B cell (primary cell): ENCODE data around the gene TGFBR3. TPM values are rescaled to one million over a fixed set of nuclear protein-coding genes. Genes with fewer than 3 reads are reported as not detected.

Experiments
- ATAC-seq: fragments of 200-7000 bp; cut with Tn5 transposase; one replicate; pipeline ENCODE4 v1.10.0; 2021; ENCODE audit warnings: low read depth, mild to moderate bottlenecking, moderate number of reproducible peaks, moderate library complexity
- CTCF ChIA-PET: fragments of 350-600 bp; sonication (Branson Sonifier 250); formaldehyde crosslinking; loops from one replicate; lab custom pipeline; 2021; ENCODE audit warnings: antibody characterized with exemption, inconsistent platforms; lab: Charles Lee
- POLR2A ChIA-PET: fragments of 350-600 bp; sonication (Branson Sonifier 250); formaldehyde crosslinking; loops from one replicate; lab custom pipeline; 2021; ENCODE audit warnings: antibody characterized with exemption; lab: Charles Lee
- DNase-seq: peaks from one replicate; pipeline ENCODE4 v3.0.0; 2013
- H2AFZ ChIP-seq: 2 replicates; pipeline ENCODE4 v1.6.1; 2012; ENCODE audit warnings: mild to moderate bottlenecking, low read depth, low read length; ENCODE audit not compliant: insufficient read depth, poor library complexity, severe bottlenecking
- H3K27ac ChIP-seq, 2 donors: 1 replicate in 1 of 2; 2 replicates in 1 of 2; pipeline ENCODE4 v1.5.1; 2012 to 2013; ENCODE audit warnings: low read length in 2 of 2, mild to moderate bottlenecking in 2 of 2, moderate library complexity in 1 of 2
- H3K27me3 ChIP-seq, 4 experiments: fragments of 200-600 bp in 1 of 4; sonication (generic) in 1 of 4; replicated peaks in 1 of 4; 1 replicate in 2 of 4; 2 replicates in 2 of 4; pipeline versions ENCODE4 v1.6.1 to v1.7.0; 2013 to 2016; ENCODE audit warnings: low read length in 3 of 4, mild to moderate bottlenecking in 2 of 4, mixed read lengths in 1 of 4, moderate library complexity in 1 of 4; ENCODE audit not compliant: insufficient read depth in 4 of 4, control insufficient read depth in 3 of 4; ENCODE audit errors: control extremely low read depth in 1 of 4
- H3K36me3 ChIP-seq, 2 experiments: replicated peaks in 1 of 2; 1 replicate in 1 of 2; 2 replicates in 1 of 2; pipeline versions ENCODE4 v1.6.1 to v1.7.1; 2013; ENCODE audit warnings: low read length in 1 of 2; ENCODE audit not compliant: insufficient read depth in 2 of 2, control insufficient read depth in 1 of 2; ENCODE audit errors: control extremely low read depth in 1 of 2, extremely low read depth in 1 of 2
- H3K4me1 ChIP-seq, 2 donors: fragments of 200-600 bp in 1 of 2; sonication (generic) in 1 of 2; 1 replicate in 1 of 2; 2 replicates in 1 of 2; pipeline versions ENCODE4 v1.5.1 to v1.6.1; 2013 to 2017; ENCODE audit warnings: low read length in 2 of 2; ENCODE audit not compliant: control insufficient read depth in 2 of 2, insufficient read depth in 2 of 2
- H3K4me2 ChIP-seq: replicated peaks from 2 replicates; pipeline ENCODE3; 2012; ENCODE audit warnings: mild to moderate bottlenecking, low read depth, low read length; ENCODE audit not compliant: poor library complexity, severe bottlenecking
- H3K4me3 ChIP-seq, 5 experiments: fragments of 200-600 bp in 1 of 5; sonication (generic) in 1 of 5; 1 replicate in 3 of 5; 2 replicates in 2 of 5; pipeline versions ENCODE4 v1.5.1 to v1.7.0; 2011 to 2016; ENCODE audit warnings: low read length in 4 of 5, mild to moderate bottlenecking in 4 of 5, low read depth in 2 of 5, control low read depth in 1 of 5, moderate library complexity in 1 of 5; ENCODE audit not compliant: insufficient read depth in 1 of 5; ENCODE audit errors: control extremely low read depth in 1 of 5, extremely low read depth in 1 of 5
- H3K79me2 ChIP-seq: fragments of 200-600 bp; sonication (generic); one replicate; pipeline ENCODE4 v1.6.0; 2016; ENCODE audit warnings: low read length; ENCODE audit not compliant: control insufficient read depth, insufficient read depth
- H3K9ac ChIP-seq: fragments of 200-600 bp; sonication (generic); 2 replicates; pipeline ENCODE4 v1.6.1; 2017; ENCODE audit warnings: mild to moderate bottlenecking, low read length, moderate library complexity
- H3K9me3 ChIP-seq, 3 donors: one replicate each; pipeline versions ENCODE4 v1.6.1 to v1.7.1; 2013; ENCODE audit warnings: low read length in 2 of 3; ENCODE audit not compliant: control insufficient read depth in 2 of 3, insufficient read depth in 1 of 3; ENCODE audit errors: control extremely low read depth in 1 of 3
- H4K20me1 ChIP-seq: 2 replicates; pipeline ENCODE4 v1.6.0; 2012; ENCODE audit warnings: mild to moderate bottlenecking, low read length; ENCODE audit not compliant: insufficient read depth, control insufficient read depth, poor library complexity, severe bottlenecking
- H3K27ac Mint-ChIP-seq: one replicate; pipeline ENCODE4 v1.8.0; 2021; ENCODE audit warnings: mixed read lengths
- H3K27me3 Mint-ChIP-seq: one replicate; pipeline ENCODE4 v1.8.0; 2021; ENCODE audit warnings: mixed read lengths
- H3K4me1 Mint-ChIP-seq: one replicate; pipeline ENCODE4 v1.8.0; 2021; ENCODE audit warnings: mixed read lengths
- H3K4me3 Mint-ChIP-seq: one replicate; pipeline ENCODE4 v1.8.0; 2021; ENCODE audit warnings: mixed read lengths
- H3K9me3 Mint-ChIP-seq: one replicate; pipeline ENCODE4 v1.8.0; 2022; ENCODE audit warnings: mixed read lengths; ENCODE audit not compliant: insufficient read depth
- CTCF ChIP-seq: fragments of 200-600 bp; IDR thresholded peaks from one replicate; pipeline ENCODE4 v1.8.0; 2022; ENCODE audit warnings: antibody characterized with exemption, mild to moderate bottlenecking
- EZH2 ChIP-seq: IDR thresholded peaks from 2 replicates; pipeline ENCODE4 v1.6.1; 2012; ENCODE audit warnings: borderline replicate concordance, low read depth, mild to moderate bottlenecking, moderate library complexity, low read length; ENCODE audit not compliant: insufficient read depth, poor library complexity, severe bottlenecking
- WGBS: methylation state at CpG from one replicate; pipeline ENCODE4 v1.1.5; 2013; ENCODE audit warnings: missing lambda C conversion rate; ENCODE audit not compliant: insufficient coverage; 5-methylcytosine and 5-hydroxymethylcytosine counted together
- intact Hi-C: fragments of 100-400 bp; cut with micrococcal nuclease; formaldehyde crosslinking; loops from one replicate; pipeline ENCODE4 v1.10.0; 2022
- polyA plus RNA-seq: library from polyadenylated mRNA; depleted of rRNA; stranded (reverse); fragments of >200 nt; gene quantifications from 2 replicates; pipeline ENCODE4 v1.2.3, GENCODE V29; 2012
- total RNA-seq, 2 donors: library from RNA; stranded (reverse); fragments of 120-200 nt in 1 of 2; gene quantifications; 1 replicate in 1 of 2; 2 replicates in 1 of 2; pipeline versions ENCODE4 v1.2.3 to v1.2.4, GENCODE V29; 2013 to 2022

Gene TGFBR3
- total and polyA plus RNA-seq, 2 donors (not counting 1 experiment from before 2014, with no cell fraction given): 0.10 to 0.12 TPM

GRCh38 chr1:91760512-91760911 is 125.4 kb downstream of the TGFBR3 start:
- no peaks in the 10 kb centered on the region for H3K9me3 Mint-ChIP-seq
- no peak for TF ChIP-seq EZH2
- no peak for TF ChIP-seq CTCF
- ChIA-PET POLR2A (no interaction called here), CTCF (no interaction called here)
- Histone ChIP-seq H2AFZ (no peak overlapping the region), H3K27me3 (no peaks in the 10 kb centered on the region), H4K20me1 (no peaks in the 10 kb centered on the region), H3K4me3 (no peak overlapping the region), H3K9me3 (no peaks in the 10 kb centered on the region), H3K4me1 (no peaks in the 10 kb centered on the region), H3K9ac (no peak overlapping the region), H3K27ac (no peak overlapping the region), H3K79me2 (no peaks in the 10 kb centered on the region), H3K4me2 (no peak overlapping the region), H3K36me3 (no peaks in the 10 kb centered on the region)
- DNase-seq (no peak), ATAC-seq (no peak)
- WGBS: no CpG with 5 or more reads among the region's 1 CpG
- H3K27ac Mint-ChIP-seq: no peak overlapping the region
- no peak overlapping the region for H3K4me3 Mint-ChIP-seq
- H3K4me1 Mint-ChIP-seq: no peaks in the 10 kb centered on the region
- no peaks in the 10 kb centered on the region for H3K27me3 Mint-ChIP-seq
- intact Hi-C loops: no loop called here

- H3K4me1 Mint-ChIP-seq: no peaks in the 10 kb centered on the region
- CTCF ChIA-PET: no interaction called here
- intact Hi-C loops: no loop called here
These were observed 126.9 kb downstream of the TGFBR3 start for GRCh38 chr1:91759076-91759475.

More at GRCh38 chr1:91759076-91759475, 126.9 kb downstream of the TGFBR3 start:
- Histone ChIP-seq H3K79me2 (no peaks in the 10 kb centered on the region), H3K27ac (no peak overlapping the region), H3K4me1 (no peaks in the 10 kb centered on the region), H3K9ac (no peak overlapping the region), H3K27me3 (no peaks in the 10 kb centered on the region), H4K20me1 (no peaks in the 10 kb centered on the region), H3K4me2 (no peak overlapping the region), H3K4me3 (no peak overlapping the region), H3K9me3 (no peaks in the 10 kb centered on the region), H3K36me3 (no peaks in the 10 kb centered on the region), H2AFZ (no peak overlapping the region)
- POLR2A ChIA-PET: no interaction called here
- H3K27ac Mint-ChIP-seq: no peak overlapping the region
- ATAC-seq: no peak
- DNase-seq: no peak
- no peak overlapping the region for H3K4me3 Mint-ChIP-seq
- H3K27me3 Mint-ChIP-seq: no peaks in the 10 kb centered on the region
- H3K9me3 Mint-ChIP-seq: no peaks in the 10 kb centered on the region
- WGBS: 100% methylated on average over 2 of the region's 2 CpGs
- TF ChIP-seq EZH2 (no peak), CTCF (no peak)
